KMS-11 (cell line): ENCODE data around the gene TRIM42.

Experiments used
- H2AFZ ChIP-seq: fragments of 200-600 bp; sonication (generic); 2 replicates; pipeline ENCODE4 v1.6.1; 2016; ENCODE audit warnings: antibody characterized with exemption, mixed run types, low read depth
- H3K27ac ChIP-seq: fragments of 200-600 bp; sonication (generic); 2 replicates; pipeline ENCODE4 v1.6.1; 2016; ENCODE audit warnings: mild to moderate bottlenecking, mixed run types
- H3K27me3 ChIP-seq: fragments of 200-600 bp; sonication (generic); 2 replicates; pipeline ENCODE4 v1.6.1; 2017; ENCODE audit warnings: mild to moderate bottlenecking, low read depth, mixed run types, moderate library complexity; ENCODE audit not compliant: insufficient read depth
- H3K36me3 ChIP-seq: fragments of 200-600 bp; sonication (generic); 2 replicates; pipeline ENCODE4 v1.6.1; 2017; ENCODE audit warnings: mild to moderate bottlenecking, mixed run types; ENCODE audit not compliant: insufficient read depth
- H3K4me1 ChIP-seq: fragments of 200-600 bp; sonication (generic); 2 replicates; pipeline ENCODE4 v1.6.1; 2016; ENCODE audit warnings: mild to moderate bottlenecking, low read depth, mixed run types; ENCODE audit not compliant: poor library complexity, severe bottlenecking
- H3K4me2 ChIP-seq: fragments of 200-600 bp; sonication (generic); 2 replicates; pipeline ENCODE4 v1.7.0; 2016; ENCODE audit warnings: mild to moderate bottlenecking, mixed run types
- H3K4me3 ChIP-seq: fragments of 200-600 bp; sonication (generic); IDR thresholded peaks from 2 replicates; pipeline ENCODE4 v1.6.1; 2017; ENCODE audit warnings: low read depth, low read length, mixed read lengths; ENCODE audit not compliant: insufficient read depth
- H3K79me2 ChIP-seq: fragments of 200-600 bp; sonication (generic); 2 replicates; pipeline ENCODE4 v1.6.1; 2016; ENCODE audit warnings: low read depth, mixed run types; ENCODE audit not compliant: insufficient read depth
- H3K9ac ChIP-seq: fragments of 200-600 bp; sonication (generic); 2 replicates; pipeline ENCODE4 v1.6.1; 2016; ENCODE audit warnings: mild to moderate bottlenecking, mixed run types
- H4K20me1 ChIP-seq: fragments of 200-600 bp; sonication (generic); 2 replicates; pipeline ENCODE4 v1.6.1; 2016; ENCODE audit warnings: mild to moderate bottlenecking, mixed run types; ENCODE audit not compliant: insufficient read depth
- TF ChIP-seq, protein P1 (sequence below): fragments of 200-600 bp; sonication (generic); conservative IDR thresholded peaks from 2 replicates; pipeline ENCODE4 v1.6.1; 2017; ENCODE audit warnings: low read depth, mild to moderate bottlenecking, antibody characterized with exemption, low read length, moderate library complexity, mixed read lengths

Gene TRIM42

DNA sequence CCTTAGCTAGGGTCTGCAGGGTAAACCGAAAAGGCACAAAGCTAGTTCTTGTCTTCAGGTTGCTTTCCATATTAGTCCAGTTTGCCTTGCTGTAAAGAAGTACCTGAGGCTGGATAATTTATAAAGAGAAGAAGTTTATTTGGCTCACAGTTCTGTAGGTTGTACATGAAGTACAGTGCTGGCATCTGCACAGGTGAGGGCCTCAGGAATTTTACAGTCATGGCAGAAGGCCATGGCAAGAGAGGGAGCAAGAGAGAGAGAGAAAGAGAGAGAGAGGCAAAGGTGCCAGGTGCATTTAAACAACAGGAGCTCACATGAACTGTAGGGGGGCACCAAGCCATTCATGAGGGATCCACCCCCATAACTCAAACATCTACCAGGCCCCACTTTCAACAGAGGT is 26.9 kb downstream of the TRIM42 start:
- Histone ChIP-seq H2AFZ (no peak overlapping the region), H3K27me3 (no peaks in the 10 kb centered on the region), H4K20me1 (no peaks in the 10 kb centered on the region), H3K4me3 (no peak overlapping the region), H3K79me2 (no peaks in the 10 kb centered on the region), H3K4me1 (no peaks in the 10 kb centered on the region), H3K4me2 (no peak overlapping the region), H3K27ac (no peak overlapping the region), H3K9ac (no peak overlapping the region), H3K36me3 (no peaks in the 10 kb centered on the region)
- TF ChIP-seq, protein P1, sequence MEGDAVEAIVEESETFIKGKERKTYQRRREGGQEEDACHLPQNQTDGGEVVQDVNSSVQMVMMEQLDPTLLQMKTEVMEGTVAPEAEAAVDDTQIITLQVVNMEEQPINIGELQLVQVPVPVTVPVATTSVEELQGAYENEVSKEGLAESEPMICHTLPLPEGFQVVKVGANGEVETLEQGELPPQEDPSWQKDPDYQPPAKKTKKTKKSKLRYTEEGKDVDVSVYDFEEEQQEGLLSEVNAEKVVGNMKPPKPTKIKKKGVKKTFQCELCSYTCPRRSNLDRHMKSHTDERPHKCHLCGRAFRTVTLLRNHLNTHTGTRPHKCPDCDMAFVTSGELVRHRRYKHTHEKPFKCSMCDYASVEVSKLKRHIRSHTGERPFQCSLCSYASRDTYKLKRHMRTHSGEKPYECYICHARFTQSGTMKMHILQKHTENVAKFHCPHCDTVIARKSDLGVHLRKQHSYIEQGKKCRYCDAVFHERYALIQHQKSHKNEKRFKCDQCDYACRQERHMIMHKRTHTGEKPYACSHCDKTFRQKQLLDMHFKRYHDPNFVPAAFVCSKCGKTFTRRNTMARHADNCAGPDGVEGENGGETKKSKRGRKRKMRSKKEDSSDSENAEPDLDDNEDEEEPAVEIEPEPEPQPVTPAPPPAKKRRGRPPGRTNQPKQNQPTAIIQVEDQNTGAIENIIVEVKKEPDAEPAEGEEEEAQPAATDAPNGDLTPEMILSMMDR = no peak

DNA sequence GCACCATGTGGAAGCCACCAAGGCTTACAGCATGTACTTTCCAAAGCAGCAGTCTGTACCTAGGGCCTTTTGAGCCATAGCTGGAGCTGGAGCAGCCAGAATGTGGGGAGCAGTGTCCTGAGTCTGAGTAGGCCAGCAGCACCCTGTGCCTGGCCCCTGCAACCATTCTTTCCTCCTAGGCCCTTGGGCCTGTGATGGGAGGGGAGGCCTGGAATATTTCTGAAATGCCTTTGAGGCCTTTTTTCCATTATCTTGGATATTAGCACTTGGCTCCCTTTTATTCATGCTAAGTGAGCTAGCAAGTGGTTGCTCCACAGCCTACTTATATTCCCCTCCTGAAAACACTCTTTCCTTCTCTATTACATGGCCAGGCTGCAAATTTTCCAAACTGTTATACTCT is 28.1 kb downstream of the TRIM42 start:
- Histone ChIP-seq H3K79me2 (no peaks in the 10 kb centered on the region), H3K4me1 (no peaks in the 10 kb centered on the region), H3K9ac (no peak overlapping the region), H3K4me3 (no peak overlapping the region), H2AFZ (no peak overlapping the region), H3K36me3 (no peaks in the 10 kb centered on the region), H3K4me2 (no peak overlapping the region), H3K27me3 (no peaks in the 10 kb centered on the region), H3K27ac (no peak overlapping the region), H4K20me1 (no peaks in the 10 kb centered on the region)
- TF ChIP-seq, protein P1 = no peak

DNA sequence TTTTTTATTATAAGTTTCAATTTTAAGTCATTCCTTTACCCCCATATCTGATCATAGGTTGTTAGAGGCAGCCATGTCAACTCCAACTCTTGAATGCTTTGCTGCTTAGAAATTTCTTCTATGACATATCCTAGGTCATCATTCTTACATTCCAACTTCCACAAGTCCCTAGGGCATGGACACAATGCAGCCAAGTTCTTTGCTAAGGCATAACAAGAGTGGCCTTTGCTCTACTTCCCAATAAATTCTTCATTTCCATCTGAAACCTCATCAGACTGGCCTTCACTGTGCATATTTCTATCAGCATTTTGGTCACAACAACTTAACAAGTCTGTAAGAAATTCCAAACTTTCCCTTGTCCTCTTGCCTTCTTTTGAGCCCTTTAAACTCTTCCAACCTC is 28.5 kb downstream of the TRIM42 start:
- H3K4me3 ChIP-seq = no peak overlapping the region
- no peak overlapping the region for H3K27ac ChIP-seq
- TF ChIP-seq, protein P1 = no peak
- no peak overlapping the region for H2AFZ ChIP-seq
- H3K9ac ChIP-seq = no peak overlapping the region
- no peaks in the 10 kb centered on the region for H3K79me2 ChIP-seq
- no peaks in the 10 kb centered on the region for H3K27me3 ChIP-seq
- H3K4me1 ChIP-seq = no peaks in the 10 kb centered on the region
- no peaks in the 10 kb centered on the region for H4K20me1 ChIP-seq
- H3K4me2 ChIP-seq = no peak overlapping the region
- H3K36me3 ChIP-seq = no peaks in the 10 kb centered on the region

DNA sequence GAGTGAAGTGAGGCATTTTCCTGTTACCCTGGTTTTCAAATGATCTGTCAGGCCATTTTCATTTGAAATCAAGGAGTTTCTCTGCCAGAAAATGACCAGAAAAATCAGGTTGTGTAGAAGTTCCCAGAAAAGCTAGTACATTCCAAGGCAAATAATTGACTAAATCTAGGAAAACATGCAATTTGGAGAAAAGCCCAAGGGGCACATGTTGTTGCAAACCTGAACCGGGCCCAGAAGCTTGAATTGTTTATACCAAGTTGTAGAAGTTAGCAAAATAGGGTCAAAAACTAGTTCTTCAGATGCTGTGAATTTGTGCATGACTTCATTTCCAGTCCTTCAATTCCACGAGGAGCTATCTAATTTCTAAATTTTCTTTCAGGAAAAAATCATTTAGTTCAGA is 31.0 kb downstream of the TRIM42 start:
- H3K79me2 ChIP-seq = no peaks in the 10 kb centered on the region
- H3K36me3 ChIP-seq = no peaks in the 10 kb centered on the region
- no peak overlapping the region for H2AFZ ChIP-seq
- no peak overlapping the region for H3K27ac ChIP-seq
- no peak overlapping the region for H3K4me3 ChIP-seq
- H3K27me3 ChIP-seq = no peaks in the 10 kb centered on the region
- peaks cover 8% of the 10 kb centered on the region for H3K4me1 ChIP-seq
- no peak overlapping the region for H3K9ac ChIP-seq
- TF ChIP-seq, protein P1 = no peak
- no peak overlapping the region for H3K4me2 ChIP-seq
- H4K20me1 ChIP-seq = no peaks in the 10 kb centered on the region
